GM21381 (cell line): ENCODE data around the gene DIP2C.
"Not testable (repeated sequence)": the region's sequence is repeated elsewhere in the genome, so short reads cannot be mapped to it uniquely, and the experiment has no call there.

Experiments used
- ATAC-seq: cut with Tn5 transposase; IDR thresholded peaks from one replicate; pipeline ENCODE4 v1.9.1; 2021; ENCODE audit warnings: mild to moderate bottlenecking, moderate library complexity; ENCODE audit not compliant: unreplicated experiment

Gene DIP2C

DNA sequence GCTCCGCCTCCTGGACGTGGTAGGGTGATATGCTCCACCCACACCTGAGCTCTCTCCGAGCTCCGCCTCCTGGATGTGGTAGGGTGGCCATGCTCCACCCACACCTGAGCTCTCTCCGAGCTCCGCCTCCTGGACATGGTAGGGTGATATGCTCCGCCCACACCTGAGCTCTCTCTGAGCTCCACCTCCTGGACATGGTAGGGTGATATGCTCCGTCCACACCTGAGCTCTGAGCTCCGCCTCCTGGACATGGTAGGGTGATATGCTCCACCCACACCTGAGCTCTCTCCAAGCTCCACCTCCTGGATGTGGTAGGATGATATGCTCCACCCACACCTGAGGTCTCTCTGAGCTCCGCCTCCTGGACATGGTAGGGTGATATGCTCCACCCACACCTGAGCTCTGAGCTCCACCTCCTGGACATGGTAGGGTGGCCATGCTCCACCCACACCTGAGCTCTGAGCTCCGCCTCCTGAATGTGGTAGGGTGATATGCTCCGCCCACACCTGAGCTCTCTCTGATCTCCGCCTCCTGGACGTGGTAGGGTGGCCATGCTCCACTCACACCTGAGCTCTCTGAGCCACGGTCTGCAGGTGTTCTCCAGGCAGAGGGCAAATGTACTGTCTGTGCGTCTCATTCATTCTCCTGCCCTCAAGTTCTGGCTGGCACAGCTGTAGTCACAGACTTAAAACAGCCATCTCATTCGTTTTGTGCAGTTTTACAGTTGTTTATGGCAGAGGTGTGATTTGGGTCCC, 252.4 kb downstream of the DIP2C start:
- no peak for ATAC-seq

DNA sequence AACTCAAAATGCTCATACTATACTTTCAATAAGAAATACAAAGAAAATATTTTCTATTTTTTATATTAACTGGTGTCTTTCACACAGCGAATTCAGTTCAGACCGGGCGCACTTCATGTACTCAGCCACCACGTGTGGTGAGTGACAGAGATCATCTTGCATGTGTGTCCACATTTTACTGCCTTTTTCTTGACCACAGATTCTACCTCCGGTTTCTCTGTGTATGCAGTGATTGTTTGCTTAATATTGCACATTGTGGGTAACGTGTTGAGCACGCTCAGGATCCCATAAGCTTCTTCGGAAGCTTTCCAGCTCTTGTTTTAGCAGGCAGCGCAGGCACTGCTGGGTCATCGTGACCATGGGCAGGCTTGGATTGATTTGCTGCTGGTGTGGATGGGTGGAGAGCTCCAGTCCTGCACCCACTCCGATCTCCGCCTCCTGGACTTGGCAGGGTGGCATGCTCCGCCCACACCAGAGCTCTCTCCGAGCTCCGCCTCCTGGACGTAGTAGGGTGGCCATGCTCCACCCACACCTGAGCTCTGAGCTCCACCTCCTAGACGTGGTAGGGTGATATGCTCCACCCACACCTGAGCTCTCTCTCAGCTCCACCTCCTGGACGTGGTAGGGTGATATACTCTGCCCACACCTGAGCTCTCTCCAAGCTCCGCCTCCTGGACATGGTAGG, 253.3 kb downstream of the DIP2C start:
- no peak for ATAC-seq

DNA sequence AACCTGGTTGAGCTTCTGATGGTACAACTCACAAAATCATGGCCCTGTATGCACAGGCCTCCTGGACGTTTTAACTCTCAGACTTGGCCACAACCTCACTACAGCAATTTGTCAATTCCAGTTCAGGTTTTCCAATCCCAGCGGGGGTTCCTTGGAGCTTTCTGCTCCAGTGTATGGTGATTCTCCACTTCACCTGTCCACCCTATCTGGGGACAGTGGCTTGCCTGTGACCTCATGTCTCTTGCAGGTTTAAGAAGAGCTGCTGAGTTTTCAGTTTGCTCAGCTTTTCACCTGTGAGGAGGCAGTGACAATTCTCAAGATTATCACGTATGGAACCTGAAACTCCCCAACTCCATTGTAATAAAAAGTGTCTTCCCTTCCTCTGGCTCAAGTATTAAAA, 254.1 kb downstream of the DIP2C start:
- ATAC-seq: no peak

DNA sequence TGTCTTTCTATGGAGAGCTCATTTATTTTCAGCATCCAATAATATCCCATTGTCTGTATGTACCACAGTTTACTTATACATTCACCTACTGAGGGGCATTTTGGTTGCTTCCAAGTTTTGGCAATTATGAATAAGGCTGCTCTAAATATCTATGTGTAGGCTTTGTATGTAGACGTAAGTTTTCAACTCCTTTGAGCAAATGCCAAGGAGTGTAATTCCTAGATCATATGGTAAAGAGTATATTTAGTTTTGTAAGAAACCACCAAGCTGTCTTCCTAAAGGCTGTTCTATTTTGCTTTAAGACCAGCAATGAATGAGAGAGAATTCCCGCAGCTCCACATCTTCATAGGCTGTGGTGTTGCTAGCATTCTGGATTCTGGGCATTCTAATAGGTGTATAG, 259.8 kb downstream of the DIP2C start:
- ATAC-seq: no peak

DNA sequence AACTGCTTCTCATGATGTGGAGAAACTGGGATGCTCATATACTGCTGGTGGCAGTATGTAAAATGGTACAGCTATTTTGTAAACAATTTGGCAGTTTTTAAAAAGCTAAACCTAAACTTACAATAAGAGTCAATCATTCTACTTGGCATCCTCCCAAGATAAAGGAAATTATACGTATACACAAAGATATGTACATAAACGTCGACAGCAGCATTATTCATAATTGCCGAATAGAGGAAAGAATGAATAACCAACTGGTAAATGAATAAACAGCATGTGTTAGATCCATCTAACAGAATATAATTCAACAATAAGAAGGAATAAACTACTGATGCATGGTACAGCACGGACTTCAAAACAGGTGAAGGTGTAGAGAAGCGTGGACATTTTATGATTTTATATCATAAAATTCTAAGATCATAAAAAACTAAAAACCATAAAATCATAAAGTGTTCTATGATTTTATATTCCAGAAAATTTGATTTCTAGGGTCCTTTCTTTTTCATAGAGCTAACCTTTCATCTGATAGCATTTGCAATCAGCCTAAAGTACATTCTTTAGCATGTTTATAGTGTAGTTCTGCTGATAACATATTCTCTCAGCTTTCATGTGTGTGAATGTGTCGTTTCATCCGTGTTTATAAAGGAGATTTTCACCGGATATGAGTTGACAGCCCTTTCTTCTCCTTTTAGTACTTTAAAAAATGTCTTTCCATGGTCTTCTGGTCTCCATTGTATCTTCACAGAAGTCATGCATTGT, 261.5 kb downstream of the DIP2C start:
- ATAC-seq: no peak

DNA sequence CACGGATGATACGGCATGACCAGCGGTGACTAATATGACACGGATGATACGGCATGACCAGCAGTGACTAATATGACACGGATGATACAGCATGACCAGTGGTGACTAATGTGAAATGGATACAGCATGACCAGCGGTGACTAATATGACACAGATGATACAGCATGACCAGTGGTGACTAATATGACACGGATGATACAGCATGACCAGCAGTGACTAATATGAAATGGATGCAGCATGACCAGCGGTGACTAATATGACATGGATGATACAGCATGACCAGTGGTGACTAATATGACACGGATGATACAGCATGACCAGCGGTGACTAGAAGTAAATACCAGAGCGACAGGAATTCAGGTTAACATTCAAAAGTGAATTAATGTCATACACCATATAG, 264.1 kb downstream of the DIP2C start:
- not testable (repeated sequence) for ATAC-seq

DNA sequence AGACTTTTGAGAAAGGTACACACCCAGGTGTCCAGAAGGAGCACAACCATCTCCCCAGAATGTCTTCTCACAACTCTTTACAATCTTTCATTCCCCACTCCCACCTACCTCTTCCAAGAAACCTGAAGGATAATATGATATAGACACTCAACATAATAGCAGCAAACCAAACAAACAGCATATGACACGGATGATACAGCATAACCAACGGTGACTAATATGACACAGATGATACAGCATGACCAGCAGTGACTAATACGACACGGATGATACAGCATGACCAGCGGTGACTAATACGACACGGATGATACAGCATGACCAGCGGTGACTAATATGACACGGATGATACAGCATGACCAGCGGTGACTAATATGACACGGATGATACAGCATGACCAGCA, 264.7 kb downstream of the DIP2C start:
- ATAC-seq: not testable (repeated sequence)

DNA sequence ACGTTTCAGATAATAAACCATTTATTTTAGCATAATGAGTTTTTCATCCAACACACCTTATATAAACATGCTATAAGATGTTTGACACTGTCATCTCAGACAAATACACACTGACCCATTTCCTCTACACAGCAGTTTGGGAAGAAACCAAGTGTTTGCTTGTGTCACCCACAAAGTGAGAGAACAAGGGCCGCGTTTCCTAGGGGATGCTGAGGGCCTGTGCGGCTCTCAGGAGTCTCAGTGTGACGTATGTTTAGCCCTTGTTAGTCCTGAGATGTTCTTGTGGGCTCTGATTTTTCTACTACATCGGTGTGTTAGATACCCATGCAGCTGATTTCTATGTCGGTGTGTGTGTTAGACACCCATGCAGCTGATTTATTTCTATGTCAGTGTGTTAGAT, 266.3 kb downstream of the DIP2C start:
- ATAC-seq: no peak

DNA sequence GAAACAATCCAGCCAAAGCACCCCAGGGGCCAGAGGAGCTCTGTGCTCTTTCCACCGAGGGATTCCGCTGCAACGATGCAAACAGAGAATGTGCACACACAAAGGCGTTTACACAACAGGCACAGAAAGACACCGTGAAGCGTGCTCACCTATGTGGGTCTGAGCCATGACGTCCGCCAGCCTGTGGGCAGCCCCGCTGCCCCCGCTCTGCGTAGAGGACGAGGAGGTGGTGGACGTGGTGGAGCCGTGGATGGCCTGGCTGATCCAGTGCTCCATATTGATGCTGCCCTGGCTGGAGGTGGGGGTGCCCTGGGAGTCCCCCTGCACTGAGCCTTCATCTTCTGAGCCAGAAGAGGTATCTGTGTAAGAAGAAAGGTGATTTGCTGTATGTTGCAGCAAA, 266.8 kb downstream of the DIP2C start:
- no peak for ATAC-seq

DNA sequence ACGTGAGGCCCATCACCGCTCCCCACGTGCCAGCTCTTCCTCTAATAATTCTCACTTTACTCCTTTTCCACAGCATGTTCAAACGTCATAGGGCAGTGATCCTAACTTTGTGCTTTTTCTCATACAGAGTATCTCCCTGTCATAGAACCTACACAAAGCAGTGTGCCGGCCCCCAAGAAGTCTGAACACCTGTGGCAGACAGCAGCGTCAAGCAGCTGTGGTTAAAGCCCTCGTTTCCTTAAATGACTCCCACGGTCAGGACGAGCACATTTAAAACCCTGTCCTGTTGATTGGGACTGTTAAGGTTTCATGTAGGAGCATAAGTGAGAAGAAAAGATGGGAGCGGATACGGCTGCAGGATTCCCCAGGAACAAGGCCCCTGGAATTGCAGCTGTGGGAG, 267.2 kb downstream of the DIP2C start:
- ATAC-seq: no peak

DNA sequence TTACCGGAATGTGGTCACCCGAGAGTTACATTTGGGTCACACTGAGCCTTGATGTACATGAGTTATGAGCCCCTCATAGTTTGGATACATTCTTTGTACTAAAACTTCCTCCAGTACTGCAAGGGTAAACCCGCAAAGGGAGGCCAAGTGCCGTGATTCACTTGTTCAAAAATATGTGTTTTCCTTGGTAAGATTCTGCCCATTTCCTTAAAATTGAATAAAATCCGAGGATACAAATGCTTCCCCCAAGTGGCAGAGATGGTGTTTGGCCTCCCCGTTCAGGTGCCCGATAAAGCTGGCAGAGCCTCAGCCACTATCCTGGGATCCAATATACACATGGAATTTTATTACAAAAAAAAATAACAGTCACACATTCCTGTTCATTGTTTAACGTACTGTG, 268.3 kb downstream of the DIP2C start:
- ATAC-seq: no peak

DNA sequence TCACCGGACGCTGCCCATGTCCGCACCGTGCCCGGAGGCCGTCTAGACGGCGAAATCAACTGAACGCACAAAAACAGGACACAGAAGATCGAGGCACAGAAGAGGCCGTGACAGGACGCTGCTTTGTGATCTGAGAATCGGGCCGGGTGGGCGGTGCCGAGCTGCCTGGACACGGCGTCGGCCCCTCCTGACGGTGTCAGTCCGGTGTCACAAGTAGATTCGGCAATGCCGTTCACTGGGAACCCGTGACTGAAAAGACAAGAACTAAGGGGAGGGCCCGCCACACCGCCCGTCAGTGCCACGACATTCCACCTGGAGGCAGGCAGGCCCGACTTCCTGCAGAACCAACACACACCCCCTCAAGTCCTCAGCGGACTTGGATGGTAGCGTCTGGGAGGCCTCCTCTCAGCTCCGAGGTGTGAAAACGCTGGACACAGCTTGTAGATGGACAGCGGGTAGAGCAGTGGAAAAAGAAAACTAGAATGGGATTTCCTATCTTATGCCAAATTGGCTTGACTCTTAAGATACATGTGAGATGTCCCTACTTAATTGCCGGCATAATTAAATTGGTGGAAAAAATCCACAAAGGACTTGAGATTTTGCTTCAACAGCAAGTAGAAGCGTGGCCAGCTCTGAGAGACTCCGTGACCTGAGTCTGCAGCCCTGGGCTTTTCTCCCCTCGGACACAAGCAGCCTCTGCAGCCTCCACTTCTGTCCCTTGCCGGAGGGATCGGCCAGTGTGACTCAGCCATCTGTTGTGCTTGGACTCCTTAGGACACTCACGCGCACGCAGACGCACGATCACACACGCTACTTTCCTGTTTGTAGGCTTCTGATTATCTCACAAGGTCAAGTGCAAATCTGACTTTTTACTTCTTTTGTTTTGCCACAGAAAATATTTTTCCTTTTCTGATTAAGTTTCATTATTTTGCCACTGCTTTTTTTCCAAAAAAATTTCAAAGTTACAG, 269.0 kb downstream of the DIP2C start:
- ATAC-seq: no peak

DNA sequence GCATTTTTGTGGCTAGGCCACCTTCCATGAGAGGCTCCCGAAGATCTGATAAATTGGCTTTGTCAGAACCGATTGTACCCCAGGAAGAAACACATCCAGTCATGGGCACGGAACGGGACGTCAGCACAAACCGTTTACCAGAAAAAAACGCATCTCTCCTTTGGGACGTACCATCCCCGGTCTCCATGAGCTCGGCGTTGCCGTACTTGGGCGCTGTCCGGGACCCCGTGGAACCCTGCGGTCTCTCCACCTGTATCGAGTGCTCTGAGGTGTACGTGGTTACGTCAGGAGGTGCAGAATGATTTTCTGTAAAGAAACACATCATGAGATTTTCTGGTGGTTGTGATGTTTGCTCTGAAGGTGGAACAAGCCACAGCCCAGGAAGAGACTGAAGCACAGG, 270.6 kb downstream of the DIP2C start:
- no peak for ATAC-seq

DNA sequence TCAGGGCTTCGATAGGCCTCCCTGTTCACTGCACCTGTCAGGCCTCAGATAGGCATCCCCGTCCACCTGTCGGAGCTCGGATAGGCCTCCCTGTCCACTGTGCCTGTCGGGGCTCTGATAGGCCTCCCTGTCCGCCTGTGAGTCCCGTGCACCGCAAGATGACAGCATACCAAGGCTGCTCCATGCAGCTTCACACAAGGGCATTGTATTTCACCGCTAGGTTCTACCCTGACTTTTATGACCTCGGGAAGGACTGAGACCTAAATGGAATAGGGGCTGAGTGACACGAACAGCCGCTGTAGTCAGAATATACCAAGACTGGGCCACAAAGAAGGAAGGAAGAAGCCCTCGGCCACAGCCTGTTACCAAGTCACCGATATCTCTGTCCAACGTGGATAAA, 271.2 kb downstream of the DIP2C start:
- ATAC-seq: no peak

DNA sequence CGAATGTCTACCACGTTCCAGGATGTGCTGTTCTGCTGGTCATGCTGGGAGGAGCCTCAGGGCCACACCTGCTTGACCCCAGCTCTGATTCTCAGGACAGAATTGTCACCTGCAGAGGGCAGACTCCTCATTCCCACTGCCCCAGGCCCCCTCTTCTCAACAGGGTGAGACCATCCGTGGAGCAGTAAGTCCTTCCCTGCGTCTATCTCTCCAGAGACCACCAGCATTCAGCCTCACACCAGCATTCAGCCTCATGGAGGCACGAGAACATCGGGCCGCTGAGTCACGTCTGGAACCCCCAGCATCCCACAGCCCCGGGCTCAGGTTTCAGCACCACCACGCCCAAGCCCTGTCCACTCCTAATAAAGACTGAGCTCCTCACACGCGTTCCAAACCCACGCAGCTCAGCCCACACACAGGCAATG, 273.4 kb downstream of the DIP2C start:
- no peak for ATAC-seq

DNA sequence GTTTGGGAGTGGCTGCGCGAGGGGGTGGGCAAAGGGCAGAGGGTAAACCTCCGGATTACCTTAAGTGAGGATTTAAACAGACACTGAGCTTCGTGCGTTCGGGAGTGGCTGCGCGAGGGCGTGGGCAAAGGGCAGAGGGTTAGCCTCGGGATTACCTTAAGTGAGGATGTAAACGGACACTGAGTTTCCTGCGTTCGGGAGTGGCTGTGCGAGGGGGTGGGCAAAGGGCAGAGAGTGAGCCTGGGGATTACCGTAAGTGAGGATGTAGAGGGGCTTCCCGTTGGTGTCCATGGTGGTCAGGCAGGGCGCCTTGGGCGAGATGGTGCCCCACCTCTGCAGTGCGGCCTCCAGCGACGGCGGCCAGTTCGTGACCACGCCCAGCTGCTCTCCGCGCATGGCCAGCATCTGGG, 275.8 kb downstream of the DIP2C start:
- ATAC-seq: no peak

DNA sequence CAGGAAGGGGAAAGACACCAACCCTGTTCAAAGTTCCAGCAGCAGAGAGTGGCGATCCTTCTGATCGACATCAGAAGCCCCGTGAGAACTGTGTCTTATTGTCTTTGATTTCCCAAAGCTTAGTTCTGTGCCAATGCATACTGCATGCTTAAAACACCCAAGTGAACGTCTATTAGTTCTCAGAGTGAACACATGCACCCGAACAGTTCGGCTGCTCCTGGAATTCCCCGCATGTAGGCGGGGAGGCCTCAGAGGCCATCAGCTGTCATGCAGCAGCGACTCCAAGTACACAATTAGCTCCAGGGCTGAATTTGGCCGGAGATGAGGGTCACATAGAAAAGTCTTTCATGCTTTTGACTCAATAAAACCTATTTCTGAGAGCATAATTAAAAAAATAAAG, 277.4 kb downstream of the DIP2C start:
- no peak for ATAC-seq

DNA sequence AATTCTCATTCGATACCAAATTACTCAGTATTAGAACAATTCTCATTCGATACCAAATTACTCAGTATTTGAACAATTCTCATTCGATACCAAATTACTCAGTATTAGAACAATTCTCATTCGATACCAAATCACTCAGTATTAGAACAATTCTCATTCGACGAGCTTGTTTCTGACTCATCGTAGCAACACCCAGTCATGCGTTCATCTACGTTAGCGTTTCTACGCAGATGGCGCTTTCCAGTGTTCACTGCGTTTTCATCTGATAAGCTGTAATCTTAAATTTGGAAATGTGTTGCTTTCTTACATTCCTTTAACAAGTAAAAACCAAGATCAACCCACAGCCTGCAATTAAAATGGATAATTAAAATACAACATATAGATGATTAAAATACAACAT, 277.9 kb downstream of the DIP2C start:
- ATAC-seq: no peak

DNA sequence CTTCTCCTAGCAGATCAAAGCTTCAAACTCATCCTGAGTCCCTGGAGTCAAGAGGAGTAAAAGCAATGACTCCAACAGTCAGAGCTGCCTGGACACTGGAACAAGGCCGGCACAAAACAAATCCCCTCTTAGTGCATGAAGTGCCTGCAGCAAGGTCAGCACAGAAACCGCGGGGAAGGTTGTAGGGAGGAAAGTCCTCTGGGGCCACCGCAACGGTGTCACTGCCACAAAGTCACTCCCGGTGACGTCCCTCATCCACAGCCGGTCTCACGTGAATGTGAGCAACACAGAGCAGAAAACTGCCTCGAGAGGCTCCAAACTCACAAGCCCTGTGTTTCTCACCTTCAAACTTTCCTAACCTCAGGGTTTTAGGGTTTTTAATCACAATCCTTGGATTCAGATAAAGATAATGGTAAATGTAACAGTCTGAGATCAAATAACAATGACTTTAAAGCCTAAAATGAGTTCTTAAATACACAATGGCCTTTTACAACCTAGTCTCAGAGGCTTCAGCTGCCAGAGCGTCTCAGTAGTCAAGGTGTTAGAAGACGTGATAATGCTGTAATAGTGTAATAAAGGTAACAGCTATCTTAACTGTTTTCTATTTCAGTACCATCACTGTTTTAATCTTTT, 279.9 kb downstream of the DIP2C start:
- ATAC-seq: no peak

DNA sequence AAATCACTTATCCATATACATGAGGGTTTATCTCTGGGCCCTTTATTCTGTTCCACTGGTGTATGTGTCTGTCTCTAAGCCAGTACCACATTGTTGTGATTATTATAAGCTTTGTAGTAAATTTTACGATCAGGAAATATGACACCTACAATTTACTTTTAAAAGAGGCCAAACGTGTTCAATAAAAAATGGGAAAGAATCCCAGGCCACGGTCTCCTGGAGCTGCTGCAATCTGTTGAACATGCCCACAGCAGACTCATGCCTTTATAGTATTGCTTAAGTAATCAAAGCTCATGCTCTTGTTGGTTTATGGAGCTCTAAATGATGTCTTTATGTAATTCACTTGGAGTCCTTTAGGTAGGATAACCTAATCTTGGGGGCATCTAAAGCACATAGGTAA, 281.2 kb downstream of the DIP2C start:
- no peak for ATAC-seq
